HG02885 (cell line): ENCODE results near the gene MARK4.
"Not testable (repeated sequence)": the region's sequence is repeated elsewhere in the genome, so short reads cannot be mapped to it uniquely, and the experiment has no call there.

Experiments used
- ATAC-seq: cut with Tn5 transposase; IDR thresholded peaks from one replicate; pipeline ENCODE4 v1.9.1; 2021; ENCODE audit warnings: mild to moderate bottlenecking; ENCODE audit not compliant: unreplicated experiment, poor library complexity

Gene MARK4

DNA sequence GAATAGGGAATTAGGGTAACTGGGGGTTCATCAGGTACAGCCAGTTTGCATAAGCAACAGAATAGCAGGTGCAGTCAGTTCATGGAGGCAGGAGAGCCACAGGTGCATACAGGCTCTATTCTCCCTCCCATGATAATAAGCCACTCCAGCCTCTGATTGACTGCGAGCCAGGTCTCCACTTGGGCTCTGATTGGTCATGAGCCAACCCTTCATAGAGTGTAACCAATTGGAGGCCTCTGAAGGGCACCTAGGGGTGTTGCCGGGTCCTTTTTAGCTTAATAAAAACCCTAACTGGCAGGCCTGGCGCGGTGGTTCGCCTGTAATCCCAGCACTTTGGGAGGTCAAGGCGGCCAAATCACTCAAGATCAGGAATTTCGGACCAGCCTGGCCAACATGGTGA is 80.3 kb downstream of the MARK4 start:
- no peak for ATAC-seq

DNA sequence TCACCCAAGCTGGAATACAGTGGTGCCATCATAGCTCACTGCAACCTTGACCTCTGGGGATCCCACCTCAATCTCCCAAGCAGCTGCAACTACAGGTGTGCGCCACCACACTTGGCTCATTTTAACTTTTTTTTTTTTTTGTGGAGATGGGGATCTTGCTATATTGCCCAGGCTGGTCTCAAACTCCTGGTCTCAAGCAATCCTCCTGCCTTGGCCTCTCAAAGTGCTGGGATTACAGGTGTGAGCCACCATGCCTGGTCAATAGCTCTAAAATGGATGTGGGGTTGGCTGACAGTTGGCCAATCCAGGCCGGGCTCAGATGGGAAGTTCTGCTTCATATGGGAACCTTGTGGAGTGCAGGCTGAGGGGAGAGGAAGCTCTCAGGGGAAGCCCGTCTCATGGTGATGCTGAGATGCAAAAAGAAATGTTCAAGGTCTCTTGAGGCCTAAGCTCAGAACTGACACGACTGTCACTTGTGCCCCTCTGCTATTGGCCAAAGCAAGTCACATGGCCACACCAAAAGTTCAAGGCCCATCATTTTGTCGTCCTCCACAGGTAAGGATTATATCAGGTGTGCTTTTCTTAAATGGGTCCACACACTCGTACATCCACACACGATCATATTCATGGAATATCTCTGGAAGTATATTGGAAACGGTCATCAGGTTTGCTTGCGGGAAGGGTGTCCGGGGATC is 82.7 kb downstream of the MARK4 start:
- ATAC-seq = no peak

- not testable (repeated sequence) for ATAC-seq
Measured at GRCh38 chr19:45334881-45335280, 83.8 kb downstream of the MARK4 start.

GRCh38 chr19:45336696-45337251 is 85.7 kb downstream of the MARK4 start:
- ATAC-seq = no peak

GRCh38 chr19:45339629-45340028 is 88.6 kb downstream of the MARK4 start:
- ATAC-seq = no peak

GRCh38 chr19:45340232-45340898 is 89.3 kb downstream of the MARK4 start, which contains the start of gene KLC3:
Gene KLC3 (plus strand): TSS chr19:45340750. CDS start chr19:45345542, 4,792 bp downstream.
- no peak for ATAC-seq

GRCh38 chr19:45340899-45341453 is 89.9 kb downstream of the MARK4 start:
- no peak for ATAC-seq

GRCh38 chr19:45342911-45343310 is 91.8 kb downstream of the MARK4 start:
- ATAC-seq = no peak

GRCh38 chr19:45344621-45345505 is 93.8 kb downstream of the MARK4 start:
- no peak for ATAC-seq

DNA sequence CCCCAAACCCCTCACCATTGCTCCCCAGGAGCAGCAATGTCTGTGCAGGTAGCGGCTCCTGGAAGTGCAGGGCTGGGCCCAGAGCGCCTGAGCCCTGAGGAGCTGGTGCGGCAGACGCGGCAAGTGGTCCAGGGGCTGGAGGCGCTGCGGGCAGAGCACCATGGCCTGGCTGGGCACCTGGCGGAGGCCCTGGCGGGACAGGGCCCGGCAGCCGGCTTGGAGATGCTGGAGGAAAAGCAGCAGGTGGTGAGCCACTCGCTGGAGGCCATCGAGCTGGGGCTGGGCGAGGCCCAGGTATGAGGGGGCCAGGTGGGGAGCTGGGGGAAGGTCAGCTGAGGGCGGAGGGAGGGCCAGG is 94.4 kb downstream of the MARK4 start:
- no peak for ATAC-seq

- no peak for ATAC-seq
Measured at GRCh38 chr19:45346449-45346848, 95.4 kb downstream of the MARK4 start.

DNA sequence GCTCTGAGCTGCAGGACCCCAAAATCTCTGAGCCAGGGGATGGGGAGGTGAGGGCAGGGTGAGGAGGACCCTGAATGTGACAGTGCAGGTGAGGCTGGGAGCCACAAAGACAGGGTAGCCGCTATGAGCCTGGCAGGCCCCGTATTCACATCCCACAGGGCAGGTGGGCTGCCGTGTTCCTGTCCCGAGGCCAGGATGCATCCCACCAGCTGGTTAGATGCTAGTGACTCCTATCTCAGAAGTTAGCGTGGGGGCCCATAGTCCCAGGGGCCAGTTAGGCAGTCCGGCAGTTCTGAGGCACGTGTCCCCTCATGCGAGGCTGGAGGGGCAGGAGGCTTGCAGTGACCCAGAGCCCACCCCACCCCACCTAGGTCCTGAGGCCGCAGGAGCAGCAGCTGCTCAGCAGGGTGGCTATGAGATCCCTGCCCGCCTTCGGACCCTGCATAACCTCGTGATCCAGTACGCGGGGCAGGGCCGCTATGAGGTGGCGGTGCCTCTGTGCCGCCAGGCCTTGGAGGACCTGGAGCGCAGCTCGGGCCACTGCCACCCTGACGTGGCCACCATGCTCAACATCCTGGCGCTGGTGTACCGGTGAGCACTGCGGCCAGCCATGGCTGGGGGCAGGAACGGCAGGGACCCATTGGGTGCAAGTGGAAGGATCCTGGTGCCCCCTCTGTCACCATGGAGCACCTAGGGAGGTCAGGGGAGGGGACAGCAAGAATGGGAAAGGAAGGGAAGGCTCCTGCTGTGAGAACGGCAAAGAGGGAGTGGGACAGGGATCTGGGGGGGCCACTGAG is 96.7 kb downstream of the MARK4 start:
- no peak for ATAC-seq

- ATAC-seq = no peak
Measured at GRCh38 chr19:45348367-45349125, 97.5 kb downstream of the MARK4 start.

DNA sequence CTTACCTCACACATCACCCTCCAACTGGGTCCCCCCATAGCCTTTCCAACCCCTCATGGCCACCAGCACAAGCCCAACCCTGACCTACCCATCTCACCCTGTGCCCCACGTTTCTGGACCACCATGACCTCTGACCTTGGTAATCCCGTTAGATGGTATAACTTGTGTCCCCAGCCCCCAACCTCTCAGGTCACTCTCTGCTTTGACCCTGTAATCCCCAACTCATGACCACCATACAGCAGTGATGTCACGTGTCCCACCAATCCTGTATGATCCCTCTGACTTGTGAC is 98.0 kb downstream of the MARK4 start:
- ATAC-seq = no peak

- no peak for ATAC-seq
Measured at GRCh38 chr19:45349430-45349941, 98.4 kb downstream of the MARK4 start.

DNA sequence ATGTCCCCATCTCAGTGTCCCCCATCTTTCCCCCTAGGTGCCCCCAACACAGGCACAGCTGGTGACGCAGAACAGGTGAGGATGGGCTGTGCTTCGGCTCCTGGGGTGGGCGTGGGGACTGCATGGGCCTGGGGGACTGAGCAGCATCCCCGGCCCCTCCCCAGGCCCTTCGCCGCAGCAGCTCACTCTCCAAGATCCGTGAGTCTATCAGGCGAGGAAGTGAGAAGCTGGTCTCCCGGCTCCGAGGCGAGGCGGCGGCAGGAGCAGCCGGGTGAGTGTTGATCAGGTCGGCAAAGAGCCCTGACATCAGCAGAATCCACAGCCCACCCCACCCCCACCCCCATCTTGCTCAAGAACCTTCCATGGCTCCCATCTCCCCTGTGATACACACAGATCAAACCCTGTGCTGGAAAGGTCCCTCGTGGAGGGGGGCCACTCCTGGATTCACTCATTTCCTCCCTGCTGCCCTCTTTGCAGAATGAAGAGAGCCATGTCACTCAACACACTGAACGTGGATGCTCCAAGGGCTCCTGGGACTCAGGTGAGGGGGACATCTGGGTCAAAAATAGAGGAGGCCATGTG is 99.5 kb downstream of the MARK4 start:
- ATAC-seq = no peak

DNA sequence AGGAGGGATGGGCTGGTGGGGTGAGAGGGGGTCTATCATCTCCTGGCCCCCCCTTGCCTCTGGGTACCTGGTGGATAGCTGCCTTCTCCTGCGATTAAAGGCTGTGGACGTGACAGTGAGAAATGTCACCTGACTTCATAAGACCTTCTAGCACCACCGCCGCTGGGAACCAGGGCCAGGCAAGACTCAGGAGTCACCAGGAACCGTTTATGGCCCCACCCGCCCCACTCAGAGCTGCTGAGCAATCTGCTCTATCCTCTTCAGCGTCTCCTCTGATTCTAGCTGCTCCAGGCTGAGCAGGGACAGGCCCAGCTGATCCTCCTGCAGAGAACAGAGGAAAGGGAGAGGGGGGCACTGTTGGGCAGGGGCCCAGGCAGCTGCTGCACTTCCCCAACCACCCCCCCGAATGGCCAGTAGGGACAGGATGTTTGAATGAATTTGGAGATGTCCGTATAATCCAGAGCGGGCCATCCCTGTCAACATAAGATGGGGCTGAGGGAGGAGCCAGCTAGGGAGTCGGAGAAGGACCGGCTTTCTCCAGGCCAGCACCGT is 100.4 kb downstream of the MARK4 start:
- no peak for ATAC-seq

DNA sequence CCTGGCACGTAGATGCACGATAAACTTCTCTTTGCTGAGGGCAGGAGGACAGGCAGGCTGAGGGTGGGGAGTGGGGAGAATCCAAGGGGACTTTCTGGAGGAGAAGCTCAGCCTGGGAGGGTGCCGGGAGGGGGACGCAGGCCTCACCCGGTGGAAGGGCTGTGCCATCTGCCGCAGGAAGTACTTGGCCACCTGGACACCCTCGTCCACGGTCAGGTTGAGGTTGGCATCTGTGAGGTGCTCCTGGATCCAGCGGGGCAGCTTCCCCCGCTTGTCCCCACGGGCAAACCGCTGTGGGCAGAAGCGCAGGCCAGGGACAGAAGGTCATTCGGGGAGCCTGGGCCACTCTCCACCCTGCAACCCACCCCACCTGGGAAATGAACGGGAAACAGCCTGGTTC is 101.0 kb downstream of the MARK4 start:
- ATAC-seq = no peak
